ENCODE results near the gene EDA. TPM values are rescaled to one million over a fixed set of nuclear protein-coding genes. Genes with fewer than 3 reads are reported as not detected.

EDA gene
- total and polyA plus RNA-seq, 10 of the 15 experiments (the other 5 are each of a cell fraction or from before 2014, with no cell fraction given) = 0.06 TPM; not detected in 9

DNA sequence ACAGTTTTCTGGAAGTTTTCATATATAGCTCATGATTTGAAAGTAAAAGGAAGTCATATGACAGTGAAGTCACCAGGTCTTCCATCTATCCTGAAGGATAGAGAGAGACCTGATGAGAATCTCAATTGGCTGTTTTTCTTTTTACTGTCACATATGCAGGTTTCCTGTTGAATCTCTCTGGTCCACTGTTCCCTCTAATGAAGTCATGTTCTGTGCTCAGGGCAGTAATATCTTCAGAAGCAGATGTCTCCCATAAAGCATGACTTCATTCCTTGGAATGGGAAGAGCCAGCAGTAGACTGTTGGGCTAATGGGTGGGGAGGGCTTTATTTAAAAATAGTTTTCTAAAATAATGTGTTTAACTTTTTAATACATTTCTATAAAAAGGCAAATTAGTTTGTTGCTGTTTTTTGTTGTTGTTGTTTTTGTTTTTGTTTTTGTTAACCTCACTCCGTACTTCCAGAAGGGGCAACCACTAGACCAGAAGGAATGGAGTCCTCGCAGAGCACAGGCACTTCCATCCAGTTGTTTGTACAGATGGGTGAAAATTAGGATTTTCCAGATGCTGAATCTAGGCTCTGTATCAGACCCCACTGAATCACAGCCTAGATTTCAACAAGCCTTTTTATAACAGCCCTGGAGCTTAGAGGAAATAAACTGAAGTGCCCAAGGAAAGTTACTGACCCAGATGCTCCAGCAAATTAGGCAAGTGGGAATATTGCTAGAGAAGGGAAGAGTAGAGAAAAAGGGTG is 379.6 kb downstream of the EDA start:
- WGBS (ENCODE audit: insufficient coverage, insufficient replicate concordance, low lambda C conversion rate, missing lambda C conversion rate) = 2% methylated on average over 2 of the region's 2 CpGs
- ChIA-PET RAD21 (ENCODE audit: unreplicated experiment) (no interaction called here), SMC1A (ENCODE audit: uncharacterized antibody, unreplicated experiment) (interaction anchor here (1.2 kb wide), 1 partner anchor 21 kb away, joined by 3 read pairs; no protein-coding TSS in a partner anchor), POLR2A (no interaction called here), CTCF (no interaction called here)
- no peak overlapping the region for H3K4me2 ChIP-seq (ENCODE audit: control insufficient read depth, insufficient read depth)
- no peaks in the 10 kb centered on the region for H3K79me2 ChIP-seq (ENCODE audit: control insufficient read depth, insufficient read depth, low read length)
- no peaks in the 10 kb centered on the region for H4K20me1 ChIP-seq (ENCODE audit: control insufficient read depth, insufficient read depth)
- H3K9ac ChIP-seq (ENCODE audit: control insufficient read depth, insufficient read depth, low read length) = no peak overlapping the region
- ATAC-seq (no peak), DNase-seq (ENCODE audit: low read depth, low spot score) (no peak), FAIRE-seq (no peak)
- no peaks in the 10 kb centered on the region for H3K4me1 ChIP-seq (ENCODE audit: control insufficient read depth, insufficient read depth, low read length)
- no peaks in the 10 kb centered on the region for H3K36me3 ChIP-seq (ENCODE audit: control insufficient read depth in 2 of 2, insufficient read depth in 2 of 2, low read length in 1 of 2)
- no peak overlapping the region for H3K4me3 ChIP-seq
- no peaks in the 10 kb centered on the region for H3K27me3 ChIP-seq (replicated peaks in 1 of 2; ENCODE audit: control insufficient read depth in 2 of 2, insufficient read depth in 2 of 2, low read length in 1 of 2)
- no TSS peak for BruUV-seq (replicated peaks)
- no peak for TF ChIP-seq EP300 (IDR thresholded peaks at IDR 0.05; ENCODE audit: borderline replicate concordance in 1 of 2, control insufficient read depth in 1 of 2, low read depth in 2 of 2, low read length in 2 of 2)
- TF ChIP-seq, protein P1, sequence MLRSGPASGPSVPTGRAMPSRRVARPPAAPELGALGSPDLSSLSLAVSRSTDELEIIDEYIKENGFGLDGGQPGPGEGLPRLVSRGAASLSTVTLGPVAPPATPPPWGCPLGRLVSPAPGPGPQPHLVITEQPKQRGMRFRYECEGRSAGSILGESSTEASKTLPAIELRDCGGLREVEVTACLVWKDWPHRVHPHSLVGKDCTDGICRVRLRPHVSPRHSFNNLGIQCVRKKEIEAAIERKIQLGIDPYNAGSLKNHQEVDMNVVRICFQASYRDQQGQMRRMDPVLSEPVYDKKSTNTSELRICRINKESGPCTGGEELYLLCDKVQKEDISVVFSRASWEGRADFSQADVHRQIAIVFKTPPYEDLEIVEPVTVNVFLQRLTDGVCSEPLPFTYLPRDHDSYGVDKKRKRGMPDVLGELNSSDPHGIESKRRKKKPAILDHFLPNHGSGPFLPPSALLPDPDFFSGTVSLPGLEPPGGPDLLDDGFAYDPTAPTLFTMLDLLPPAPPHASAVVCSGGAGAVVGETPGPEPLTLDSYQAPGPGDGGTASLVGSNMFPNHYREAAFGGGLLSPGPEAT (IDR thresholded peaks at IDR 0.05; ENCODE audit: low read depth) = no peak
- no peak for TF ChIP-seq SMARCA5 (IDR thresholded peaks at IDR 0.05)
- TF ChIP-seq PML (IDR thresholded peaks at IDR 0.05; ENCODE audit: low read length) = no peak
- TF ChIP-seq RBBP5 (conservative IDR thresholded peaks at IDR 0.05) = no peak
- TF ChIP-seq TCF3 (IDR thresholded peaks at IDR 0.05; ENCODE audit: borderline replicate concordance, insufficient read depth, low read depth, low read length) = no peak
- TF ChIP-seq POU2F2 (IDR thresholded peaks at IDR 0.05; ENCODE audit: borderline replicate concordance, low read depth, low read length) = no peak
- TF ChIP-seq, protein P2, sequence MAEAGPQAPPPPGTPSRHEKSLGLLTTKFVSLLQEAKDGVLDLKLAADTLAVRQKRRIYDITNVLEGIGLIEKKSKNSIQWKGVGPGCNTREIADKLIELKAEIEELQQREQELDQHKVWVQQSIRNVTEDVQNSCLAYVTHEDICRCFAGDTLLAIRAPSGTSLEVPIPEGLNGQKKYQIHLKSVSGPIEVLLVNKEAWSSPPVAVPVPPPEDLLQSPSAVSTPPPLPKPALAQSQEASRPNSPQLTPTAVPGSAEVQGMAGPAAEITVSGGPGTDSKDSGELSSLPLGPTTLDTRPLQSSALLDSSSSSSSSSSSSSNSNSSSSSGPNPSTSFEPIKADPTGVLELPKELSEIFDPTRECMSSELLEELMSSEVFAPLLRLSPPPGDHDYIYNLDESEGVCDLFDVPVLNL (IDR thresholded peaks at IDR 0.05; ENCODE audit: low read depth, low read length) = no peak
- no peak for TF ChIP-seq MEF2B (IDR thresholded peaks at IDR 0.05; ENCODE audit: partially characterized antibody, poor library complexity, severe bottlenecking)
- no peak for TF ChIP-seq ZNF207 (IDR thresholded peaks at IDR 0.05; ENCODE audit: borderline replicate concordance)
- no peak for TF ChIP-seq NFYB (IDR thresholded peaks at IDR 0.05; ENCODE audit: insufficient read depth, low read depth, low read length)
- TF ChIP-seq PAX5 (IDR thresholded peaks at IDR 0.05; ENCODE audit: borderline replicate concordance, low read depth, low read length) = no peak
- no peak for TF ChIP-seq FOS (IDR thresholded peaks at IDR 0.05; ENCODE audit: borderline replicate concordance, extremely low read depth, insufficient read length)
- H3K27ac ChIP-seq (ENCODE audit: control insufficient read depth, insufficient read depth) = no peak overlapping the region
- H2AFZ ChIP-seq (ENCODE audit: control insufficient read depth, low read depth, low read length) = no peak overlapping the region
- intact Hi-C loops (cut with micrococcal nuclease; ENCODE audit: unreplicated experiment) (no loop called here), in situ Hi-C loops (cut with MboI) (no loop called here)
- H3K9me3 ChIP-seq (replicated peaks; ENCODE audit: control insufficient read depth, insufficient read depth, low read length) = no peaks in the 10 kb centered on the region
